Ectodermal cell (in vitro differentiated cells): ENCODE data around the gene HLX.

Source experiments
- H3K27ac ChIP-seq: 2 replicates; pipeline ENCODE4 v1.7.0; 2013; ENCODE audit warnings: mild to moderate bottlenecking, low read depth, low read length; ENCODE audit not compliant: insufficient read depth, poor library complexity, severe bottlenecking
- H3K27me3 ChIP-seq: 2 replicates; pipeline ENCODE4 v1.7.0; 2013; ENCODE audit warnings: mild to moderate bottlenecking, low read length; ENCODE audit not compliant: insufficient read depth, control insufficient read depth, poor library complexity, severe bottlenecking
- H3K36me3 ChIP-seq: one replicate; pipeline ENCODE4 v1.7.0; 2013; ENCODE audit warnings: low read length; ENCODE audit not compliant: control insufficient read depth, insufficient read depth
- H3K4me1 ChIP-seq: one replicate; pipeline ENCODE4 v1.7.0; 2013; ENCODE audit warnings: low read length; ENCODE audit not compliant: control insufficient read depth, insufficient read depth
- H3K4me3 ChIP-seq: 2 replicates; pipeline ENCODE4 v1.7.0; 2013; ENCODE audit warnings: low read depth, low read length, control low read depth; ENCODE audit not compliant: insufficient read depth
- H3K9me3 ChIP-seq: 2 replicates; pipeline ENCODE4 v1.7.0; 2013; ENCODE audit warnings: mild to moderate bottlenecking, low read length, moderate library complexity; ENCODE audit not compliant: control insufficient read depth
- WGBS, 2 experiments: methylation state at CpG; one replicate each; pipeline ENCODE4 v1.1.7; 2013; ENCODE audit warnings: missing lambda C conversion rate in 2 of 2; 5-methylcytosine and 5-hydroxymethylcytosine counted together

The HLX gene

DNA sequence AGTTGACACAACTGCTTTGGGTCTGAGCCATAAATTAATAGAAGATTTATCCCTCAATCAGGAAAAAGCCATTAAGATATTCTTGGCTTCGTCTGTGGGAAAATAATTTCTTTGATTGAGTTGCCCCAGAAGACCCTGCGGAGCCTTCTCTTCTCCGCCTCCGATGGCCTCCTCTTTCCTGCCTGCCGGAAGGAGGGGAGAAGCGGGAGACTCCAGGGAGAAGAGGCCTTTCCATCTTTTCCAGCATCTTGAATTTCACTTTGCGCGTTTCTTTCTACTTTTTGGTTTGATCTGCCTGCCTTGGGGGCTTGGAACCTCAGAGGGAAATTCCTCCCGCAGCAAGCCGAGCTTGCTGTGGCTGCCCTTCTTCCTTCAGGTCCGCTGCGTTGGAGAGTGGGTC lies 16.8 kb downstream of the HLX start:
- H3K27ac ChIP-seq = no peak overlapping the region
- H3K4me1 ChIP-seq = peaks cover 7% of the 10 kb centered on the region
- peaks cover 68% of the 10 kb centered on the region for H3K27me3 ChIP-seq
- 10 to 13% methylated on average over 12 of the region's 12 CpGs for WGBS, 2 experiments
- H3K4me3 ChIP-seq = no peak overlapping the region
- H3K9me3 ChIP-seq = no peaks in the 10 kb centered on the region
- H3K36me3 ChIP-seq = no peaks in the 10 kb centered on the region

DNA sequence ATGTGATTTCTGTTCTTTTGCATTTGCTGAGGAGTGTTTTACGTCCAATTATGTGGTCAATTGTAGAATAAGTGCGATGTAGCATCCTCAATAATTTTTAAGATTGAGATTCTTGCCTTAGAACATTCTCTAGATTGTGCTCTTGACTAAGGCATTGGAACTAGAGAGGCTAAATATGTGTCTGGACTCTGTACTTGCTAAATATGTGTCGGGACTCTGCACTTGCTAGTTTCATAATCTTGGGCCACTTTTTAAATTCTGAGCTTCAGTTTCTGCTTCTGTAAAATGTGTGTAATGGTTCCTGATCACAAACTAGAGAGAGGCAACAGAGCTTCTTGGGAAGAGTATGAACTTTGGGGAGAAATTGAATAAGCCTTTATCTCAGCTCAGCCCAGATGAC lies 21.6 kb downstream of the HLX start:
- no peaks in the 10 kb centered on the region for H3K4me1 ChIP-seq
- WGBS, 2 experiments = 88 to 91% methylated on average over 3 of the region's 3 CpGs
- no peak overlapping the region for H3K27ac ChIP-seq
- no peak overlapping the region for H3K4me3 ChIP-seq
- no peaks in the 10 kb centered on the region for H3K36me3 ChIP-seq
- H3K9me3 ChIP-seq = no peaks in the 10 kb centered on the region
- peaks cover 21% of the 10 kb centered on the region for H3K27me3 ChIP-seq

DNA sequence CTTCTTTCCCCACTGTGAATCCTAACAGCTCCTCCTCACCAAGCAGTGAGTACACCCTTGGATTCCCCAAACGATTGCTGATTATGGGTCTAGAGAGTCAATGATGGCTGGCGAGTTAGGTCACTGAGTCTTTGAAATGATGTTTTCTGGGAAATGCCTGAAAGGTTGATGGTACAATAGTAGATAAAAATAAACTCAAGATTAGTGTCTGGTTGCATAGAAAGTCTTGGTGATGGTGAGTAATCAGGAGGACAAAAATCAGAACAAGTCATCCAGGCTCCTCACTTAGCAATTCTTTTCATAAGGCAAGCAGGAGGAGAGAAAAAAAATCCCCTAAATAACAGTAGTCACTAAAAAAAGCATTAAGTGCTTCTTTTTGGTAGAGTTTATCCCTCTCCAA lies 22.6 kb downstream of the HLX start:
- 91 to 96% methylated on average over 2 of the region's 2 CpGs for WGBS, 2 experiments
- H3K27ac ChIP-seq = no peak overlapping the region
- no peaks in the 10 kb centered on the region for H3K9me3 ChIP-seq
- H3K4me3 ChIP-seq = no peak overlapping the region
- H3K27me3 ChIP-seq = peaks cover 11% of the 10 kb centered on the region
- H3K36me3 ChIP-seq = no peaks in the 10 kb centered on the region
- H3K4me1 ChIP-seq = no peaks in the 10 kb centered on the region

DNA sequence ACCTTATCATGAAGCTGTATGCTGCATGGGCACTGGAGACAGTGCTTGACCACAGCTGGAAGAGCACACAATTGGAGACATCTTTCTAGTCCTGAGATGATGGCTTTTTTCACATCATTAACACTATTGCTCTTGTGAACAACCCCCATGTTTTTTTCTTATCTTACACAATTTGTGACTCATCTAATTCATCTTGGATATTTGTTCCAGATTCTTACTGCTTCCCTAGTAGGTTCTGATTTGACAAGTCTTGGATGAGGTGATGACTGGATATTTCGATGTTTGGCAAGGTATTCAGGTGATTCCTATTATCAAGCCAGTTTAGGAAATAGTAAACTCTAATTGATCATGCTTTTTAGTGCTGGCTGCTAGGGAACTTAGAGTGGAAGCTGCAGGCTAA lies 23.7 kb downstream of the HLX start:
- peaks cover 8% of the 10 kb centered on the region for H3K27me3 ChIP-seq
- H3K4me3 ChIP-seq = no peak overlapping the region
- H3K27ac ChIP-seq = no peak overlapping the region
- WGBS, 2 experiments = 93 to 97% methylated on average over 1 of the region's 1 CpG
- H3K9me3 ChIP-seq = no peaks in the 10 kb centered on the region
- no peaks in the 10 kb centered on the region for H3K36me3 ChIP-seq
- no peaks in the 10 kb centered on the region for H3K4me1 ChIP-seq

DNA sequence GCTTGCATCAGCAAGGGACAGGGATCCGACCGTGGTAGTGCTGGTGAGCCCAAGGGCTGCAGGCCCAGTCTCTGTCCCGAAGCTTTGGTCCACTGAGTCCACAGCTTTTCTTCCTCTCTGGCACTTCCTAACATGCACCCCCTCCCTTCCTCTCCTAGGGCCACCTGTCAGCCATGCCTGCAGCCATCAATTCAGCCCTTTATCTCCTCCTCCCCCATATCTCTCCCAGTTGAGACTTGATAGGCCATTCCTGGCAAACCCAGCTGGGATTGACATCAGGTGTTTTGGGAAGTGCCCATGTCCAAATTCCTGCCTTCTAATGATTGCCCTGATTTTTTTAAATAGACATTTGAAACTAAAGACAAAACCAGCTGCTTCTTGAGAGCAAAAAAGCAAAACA lies 25.6 kb downstream of the HLX start:
- H3K27me3 ChIP-seq = peaks cover 5% of the 10 kb centered on the region
- no peak overlapping the region for H3K27ac ChIP-seq
- no peaks in the 10 kb centered on the region for H3K9me3 ChIP-seq
- WGBS, 2 experiments = 85 to 87% methylated on average over 3 of the region's 3 CpGs
- no peaks in the 10 kb centered on the region for H3K36me3 ChIP-seq
- no peaks in the 10 kb centered on the region for H3K4me1 ChIP-seq
- H3K4me3 ChIP-seq = no peak overlapping the region

DNA sequence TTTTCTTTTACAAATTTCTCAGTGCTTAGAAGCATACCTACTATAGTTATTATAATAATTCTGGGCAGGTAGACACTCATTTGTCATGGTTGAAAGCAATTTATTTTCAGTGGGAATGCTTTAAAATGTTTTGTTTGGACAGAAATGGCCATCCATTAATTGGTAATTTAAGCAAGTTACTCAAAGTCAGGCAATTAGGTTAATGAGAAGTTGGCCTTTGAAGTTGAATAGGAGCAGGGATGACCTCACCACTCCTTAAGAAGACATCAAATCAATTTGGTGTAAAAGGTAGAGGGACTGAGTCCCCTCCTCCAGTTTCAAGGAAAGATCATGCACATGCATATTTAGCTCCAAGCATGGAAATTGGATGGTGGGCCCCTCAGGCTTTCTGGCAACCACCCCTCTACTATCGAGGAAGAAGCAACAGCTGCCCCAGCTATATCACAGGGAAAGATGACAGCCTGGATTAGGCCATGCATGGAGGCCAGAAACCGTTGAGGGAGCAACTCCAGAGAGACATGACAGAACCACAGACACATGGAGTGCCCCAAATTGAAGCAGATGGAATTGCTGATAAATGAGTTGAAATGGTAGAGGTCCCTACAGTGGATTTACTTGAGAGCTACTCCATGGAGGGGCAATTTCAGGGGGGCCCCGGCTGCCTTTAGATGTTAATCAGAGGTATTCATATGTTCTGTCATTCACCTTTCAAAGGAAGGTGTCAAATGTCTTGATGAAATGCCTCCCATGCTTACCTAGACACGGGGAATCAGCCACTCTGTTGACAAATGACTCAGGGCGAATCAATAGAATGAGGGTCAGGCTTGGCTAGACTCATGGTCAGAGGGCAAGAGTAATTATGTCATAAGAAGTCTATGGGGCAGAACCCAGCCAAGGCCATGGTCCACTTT lies 26.7 kb downstream of the HLX start:
- H3K4me1 ChIP-seq = no peaks in the 10 kb centered on the region
- peaks cover 5% of the 10 kb centered on the region for H3K27me3 ChIP-seq
- H3K27ac ChIP-seq = no peak overlapping the region
- H3K9me3 ChIP-seq = no peaks in the 10 kb centered on the region
- 66 to 75% methylated on average over 5 of the region's 5 CpGs for WGBS, 2 experiments
- H3K36me3 ChIP-seq = no peaks in the 10 kb centered on the region
- no peak overlapping the region for H3K4me3 ChIP-seq

DNA sequence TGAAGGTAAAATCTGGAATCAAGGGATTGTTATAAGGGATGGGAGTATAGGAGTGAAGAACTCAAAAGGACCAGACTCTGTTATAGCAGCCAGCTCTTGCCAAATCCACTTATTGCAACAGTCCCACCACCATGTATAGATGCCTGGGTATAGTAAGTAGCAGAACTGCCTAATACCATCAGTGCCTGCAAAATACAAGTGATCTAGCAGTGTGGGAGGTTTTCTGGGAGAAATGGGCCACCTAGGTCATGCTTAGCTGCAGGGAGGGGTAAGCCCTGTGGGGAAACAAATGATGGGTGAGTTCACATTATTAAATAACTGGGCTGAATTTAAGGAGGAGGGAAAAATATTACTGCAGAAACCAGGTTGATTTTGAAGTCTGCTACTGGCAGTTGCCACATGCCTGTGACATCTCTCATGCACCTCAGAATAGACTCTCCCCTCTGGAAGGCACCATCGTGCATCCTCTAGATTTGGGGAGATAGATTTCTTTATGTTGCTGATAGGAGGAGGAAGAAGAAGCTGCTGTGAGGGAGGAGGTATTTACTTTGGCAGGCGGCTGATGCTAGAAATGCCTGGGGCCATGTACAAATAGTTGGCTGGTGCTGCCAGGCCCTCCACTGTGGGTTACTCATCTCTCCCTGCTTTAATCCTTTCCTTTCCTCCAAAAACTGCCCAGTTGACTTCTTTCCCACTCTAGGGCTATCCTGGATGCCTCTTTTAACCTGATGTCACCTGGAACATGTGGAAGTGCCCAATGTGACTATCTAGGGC lies 27.5 kb downstream of the HLX start:
- H3K4me3 ChIP-seq = no peak overlapping the region
- 91 to 92% methylated on average over 2 of the region's 2 CpGs for WGBS, 2 experiments

DNA sequence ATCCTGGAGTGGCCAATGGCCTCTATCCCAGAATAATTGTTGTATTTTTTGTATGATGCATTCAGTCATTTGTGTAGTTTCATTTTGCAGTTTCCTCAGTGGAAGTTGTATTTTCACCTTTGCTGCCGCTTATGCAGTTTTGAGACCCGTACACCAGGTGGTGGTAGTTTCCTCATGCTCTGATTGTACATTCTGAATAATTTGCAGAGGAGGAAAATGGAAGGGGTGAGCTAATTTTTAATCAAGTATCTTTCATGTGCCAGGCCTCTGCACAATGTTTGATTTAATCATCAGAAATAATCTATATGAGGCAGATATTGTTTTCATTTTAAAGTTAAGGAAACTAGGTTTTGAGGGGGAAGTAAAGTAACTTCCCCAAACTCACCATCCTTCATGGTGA lies 29.5 kb downstream of the HLX start:
- WGBS, 2 experiments = 79 to 97% methylated on average over 2 of the region's 2 CpGs
- H3K9me3 ChIP-seq = no peaks in the 10 kb centered on the region
- H3K27ac ChIP-seq = no peak overlapping the region
- peaks cover 5% of the 10 kb centered on the region for H3K27me3 ChIP-seq
- no peaks in the 10 kb centered on the region for H3K36me3 ChIP-seq
- H3K4me3 ChIP-seq = no peak overlapping the region
- no peaks in the 10 kb centered on the region for H3K4me1 ChIP-seq

More for the DNA sequence above, 27.5 kb downstream of the HLX start:
- H3K27ac ChIP-seq = no peak overlapping the region
- H3K4me1 ChIP-seq = no peaks in the 10 kb centered on the region
- peaks cover 5% of the 10 kb centered on the region for H3K27me3 ChIP-seq
- no peaks in the 10 kb centered on the region for H3K9me3 ChIP-seq
- no peaks in the 10 kb centered on the region for H3K36me3 ChIP-seq

DNA sequence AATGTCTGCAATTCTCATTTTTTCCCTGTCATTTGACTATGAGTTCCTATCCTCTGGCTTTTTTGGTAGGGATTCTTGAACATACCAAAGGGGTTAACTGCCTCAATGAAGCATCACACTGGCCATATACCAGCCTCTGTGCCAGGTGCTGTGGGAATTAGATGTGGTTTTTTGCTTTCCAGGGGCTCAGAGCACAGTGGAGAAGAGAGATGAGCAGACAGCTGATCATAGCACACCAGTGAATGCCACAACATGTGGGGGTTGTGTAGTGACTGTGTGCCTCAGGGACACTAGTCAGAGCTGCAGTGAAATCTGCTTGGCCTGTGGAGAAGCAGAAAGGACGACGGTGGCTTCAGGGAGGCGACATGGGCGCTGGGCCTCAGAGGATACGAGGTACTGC lies 30.8 kb downstream of the HLX start:
- Histone ChIP-seq H3K4me3 (no peak overlapping the region), H3K9me3 (no peaks in the 10 kb centered on the region), H3K4me1 (no peaks in the 10 kb centered on the region), H3K27me3 (peaks cover 5% of the 10 kb centered on the region), H3K27ac (no peak overlapping the region), H3K36me3 (no peaks in the 10 kb centered on the region)
- WGBS, 2 experiments = 75 to 76% methylated on average over 5 of the region's 5 CpGs
